Type B pancreatic cell (in vitro differentiated cells): ENCODE results near the gene PRKAG1. TPM values are rescaled to one million over a fixed set of nuclear protein-coding genes. Genes with fewer than 3 reads are reported as not detected.

ENCODE experiments used
- DNase-seq: peaks from one replicate; pipeline ENCODE4 v3.0.0; 2021; ENCODE audit warnings: mixed read lengths; ENCODE audit not compliant: unreplicated experiment; ENCODE audit errors: extremely low spot score
- H3K27ac Mint-ChIP-seq: 2 replicates; pipeline ENCODE4 v1.8.0; 2021; ENCODE audit warnings: mild to moderate bottlenecking, mixed read lengths
- H3K27me3 Mint-ChIP-seq: 2 replicates; pipeline ENCODE4 v1.8.0; 2021; ENCODE audit warnings: mixed read lengths
- H3K36me3 Mint-ChIP-seq: 2 replicates; pipeline ENCODE4 v1.8.0; 2021; ENCODE audit warnings: mixed read lengths
- H3K4me1 Mint-ChIP-seq: one replicate; pipeline ENCODE4 v1.8.0; 2021; ENCODE audit warnings: mixed read lengths; ENCODE audit not compliant: unreplicated experiment
- H3K4me3 Mint-ChIP-seq: 2 replicates; pipeline ENCODE4 v1.8.0; 2021; ENCODE audit warnings: mild to moderate bottlenecking, mixed read lengths
- H3K9me3 Mint-ChIP-seq: 2 replicates; pipeline ENCODE4 v1.8.0; 2021; ENCODE audit warnings: mixed read lengths
- total RNA-seq: library from RNA; stranded (reverse); gene quantifications from 2 replicates; pipeline ENCODE4 v1.2.1, GENCODE V29; 2021; ENCODE audit warnings: low replicate concordance
- TF ChIP-seq, protein P1 (sequence below): fragments of 200-600 bp; sonication (generic); conservative IDR thresholded peaks from 2 replicates; pipeline ENCODE4 v1.5.0; 2021; ENCODE audit warnings: antibody characterized with exemption, mild to moderate bottlenecking

Gene PRKAG1
- total RNA-seq, 1 donor from 2014 or later: 58.7 TPM

DNA sequence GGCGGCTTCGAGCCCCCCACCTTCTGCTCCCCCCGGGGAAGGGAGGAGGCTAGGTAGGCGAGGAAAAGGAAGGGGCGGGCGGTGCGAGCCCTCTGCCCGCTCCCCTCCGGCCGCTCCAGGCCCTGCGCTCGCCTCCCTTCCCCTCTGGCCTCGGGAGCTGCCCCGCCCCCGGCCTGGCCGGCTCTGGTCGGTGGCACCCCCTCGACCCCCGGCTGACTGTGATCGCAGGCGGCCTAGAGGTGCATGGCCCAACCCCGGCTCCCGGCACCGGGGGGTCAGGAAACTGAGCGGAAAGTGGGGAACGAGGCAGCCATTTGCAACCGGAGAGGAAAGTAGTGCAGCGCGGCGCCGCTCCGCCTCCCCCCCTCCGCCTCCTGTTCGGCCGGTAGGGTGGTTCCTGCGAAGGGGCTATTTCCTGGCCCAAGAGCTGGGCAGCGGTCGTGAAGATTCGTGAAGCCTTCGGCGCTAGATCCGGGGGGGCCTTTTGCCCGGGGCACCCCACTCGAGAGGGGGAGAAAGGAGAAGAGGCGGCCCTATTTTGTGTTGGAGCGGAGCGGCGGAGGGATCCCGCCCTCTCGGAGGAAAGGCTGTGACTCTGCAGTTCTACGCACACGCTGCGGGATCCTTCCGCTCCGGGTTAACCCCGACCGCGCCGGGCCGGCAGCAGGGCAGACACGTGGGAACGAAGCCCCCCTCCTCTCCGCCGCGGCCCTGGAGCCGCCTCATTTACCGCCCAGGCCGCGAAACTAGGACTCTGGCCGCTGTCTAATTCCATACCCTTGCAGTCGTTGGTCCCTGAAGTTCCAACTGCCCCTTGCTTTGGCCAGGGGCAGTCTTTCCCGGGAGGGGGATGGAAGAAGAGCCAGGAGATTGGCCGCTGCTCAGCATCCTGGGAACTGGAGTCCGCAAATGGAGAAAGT lies 41.9 kb upstream of the PRKAG1 start, which contains the start of gene KMT2D:
KMT2D (minus strand) TSS at position 558 of the 920 bp plus-strand sequence. CDS start 5,470 bp downstream, outside the sequence.
- H3K9me3 Mint-ChIP-seq: no peaks in the 10 kb centered on the region
- peak; percentile 94 for DNase-seq
- TF ChIP-seq, protein P1, sequence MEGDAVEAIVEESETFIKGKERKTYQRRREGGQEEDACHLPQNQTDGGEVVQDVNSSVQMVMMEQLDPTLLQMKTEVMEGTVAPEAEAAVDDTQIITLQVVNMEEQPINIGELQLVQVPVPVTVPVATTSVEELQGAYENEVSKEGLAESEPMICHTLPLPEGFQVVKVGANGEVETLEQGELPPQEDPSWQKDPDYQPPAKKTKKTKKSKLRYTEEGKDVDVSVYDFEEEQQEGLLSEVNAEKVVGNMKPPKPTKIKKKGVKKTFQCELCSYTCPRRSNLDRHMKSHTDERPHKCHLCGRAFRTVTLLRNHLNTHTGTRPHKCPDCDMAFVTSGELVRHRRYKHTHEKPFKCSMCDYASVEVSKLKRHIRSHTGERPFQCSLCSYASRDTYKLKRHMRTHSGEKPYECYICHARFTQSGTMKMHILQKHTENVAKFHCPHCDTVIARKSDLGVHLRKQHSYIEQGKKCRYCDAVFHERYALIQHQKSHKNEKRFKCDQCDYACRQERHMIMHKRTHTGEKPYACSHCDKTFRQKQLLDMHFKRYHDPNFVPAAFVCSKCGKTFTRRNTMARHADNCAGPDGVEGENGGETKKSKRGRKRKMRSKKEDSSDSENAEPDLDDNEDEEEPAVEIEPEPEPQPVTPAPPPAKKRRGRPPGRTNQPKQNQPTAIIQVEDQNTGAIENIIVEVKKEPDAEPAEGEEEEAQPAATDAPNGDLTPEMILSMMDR: peak; percentile 74
- peaks cover 8% of the 10 kb centered on the region for H3K36me3 Mint-ChIP-seq
- no peaks in the 10 kb centered on the region for H3K27me3 Mint-ChIP-seq
- H3K27ac Mint-ChIP-seq: peak within 1 kb of the TSS; percentile 96
- H3K4me3 Mint-ChIP-seq: peak within 1 kb of the TSS; percentile 96
- peaks cover 39% of the 10 kb centered on the region for H3K4me1 Mint-ChIP-seq

DNA sequence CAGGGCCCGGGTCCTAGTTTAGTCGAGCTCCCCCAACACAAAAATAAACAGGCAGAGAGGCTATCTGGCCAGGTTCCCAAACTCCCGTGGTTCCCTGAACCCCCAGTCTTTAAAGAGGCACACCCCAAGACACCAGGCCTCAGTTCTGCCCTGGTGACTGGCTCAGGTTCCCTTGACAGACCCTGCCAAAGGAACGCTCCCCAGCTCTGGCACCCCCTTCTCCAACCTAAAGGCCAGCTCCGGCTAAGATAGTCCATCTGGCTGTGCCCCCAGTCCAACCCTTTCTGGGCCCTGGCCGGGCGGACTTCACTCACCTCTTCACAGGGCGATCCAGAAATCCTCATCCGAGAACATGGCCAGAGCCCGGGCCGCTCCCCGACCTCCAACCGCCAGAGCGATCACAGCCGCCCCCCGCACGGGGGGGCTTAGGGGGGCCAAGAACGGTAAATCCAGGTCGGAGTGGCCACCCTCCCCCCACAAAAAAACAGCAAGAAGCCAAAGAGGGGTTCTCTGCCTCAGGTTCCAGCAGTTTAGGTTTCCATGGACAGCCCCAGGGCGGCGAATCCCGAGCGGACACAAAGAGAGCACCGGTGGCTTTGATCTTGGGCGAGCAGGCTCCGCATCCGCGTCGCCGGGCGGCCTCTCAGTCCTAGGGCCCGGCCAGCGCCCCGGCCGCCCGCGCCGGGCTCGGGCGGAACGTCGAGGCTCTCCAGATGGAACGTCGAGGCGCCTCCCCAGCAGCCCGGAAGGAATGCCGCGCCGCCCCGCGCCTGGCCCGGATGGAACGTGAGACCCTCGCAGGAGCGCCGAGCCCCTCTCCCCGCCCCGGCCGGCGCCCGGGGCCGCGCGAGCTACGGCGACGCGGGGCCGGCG lies 41.0 kb upstream of the PRKAG1 start:
- Mint-ChIP-seq H3K36me3 (peaks cover 16% of the 10 kb centered on the region), H3K4me1 (peaks cover 48% of the 10 kb centered on the region), H3K27me3 (no peaks in the 10 kb centered on the region), H3K9me3 (no peaks in the 10 kb centered on the region), H3K27ac (peak overlapping the region; percentile 92), H3K4me3 (peak overlapping the region; percentile 94)
- TF ChIP-seq, protein P1: no peak
- no peak for DNase-seq

DNA sequence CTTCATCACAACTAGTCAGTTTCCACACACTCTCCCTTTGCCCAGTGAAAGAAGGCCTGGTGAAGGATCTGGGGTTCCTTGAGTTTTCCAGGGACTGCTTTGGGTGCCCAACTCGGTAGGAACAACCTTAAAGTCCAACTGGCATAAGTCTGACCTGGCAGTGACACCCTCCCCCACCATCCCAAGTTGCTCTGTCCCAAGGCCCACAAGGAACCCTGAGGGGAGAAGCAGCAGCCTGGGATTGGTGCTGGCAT lies 40.4 kb upstream of the PRKAG1 start:
- DNase-seq: no peak
- peak overlapping the region; percentile 94 for H3K4me3 Mint-ChIP-seq
- no peaks in the 10 kb centered on the region for H3K9me3 Mint-ChIP-seq
- peaks cover 16% of the 10 kb centered on the region for H3K36me3 Mint-ChIP-seq
- TF ChIP-seq, protein P1: no peak
- peaks cover 45% of the 10 kb centered on the region for H3K4me1 Mint-ChIP-seq
- no peaks in the 10 kb centered on the region for H3K27me3 Mint-ChIP-seq
- peak overlapping the region; percentile 92 for H3K27ac Mint-ChIP-seq

DNA sequence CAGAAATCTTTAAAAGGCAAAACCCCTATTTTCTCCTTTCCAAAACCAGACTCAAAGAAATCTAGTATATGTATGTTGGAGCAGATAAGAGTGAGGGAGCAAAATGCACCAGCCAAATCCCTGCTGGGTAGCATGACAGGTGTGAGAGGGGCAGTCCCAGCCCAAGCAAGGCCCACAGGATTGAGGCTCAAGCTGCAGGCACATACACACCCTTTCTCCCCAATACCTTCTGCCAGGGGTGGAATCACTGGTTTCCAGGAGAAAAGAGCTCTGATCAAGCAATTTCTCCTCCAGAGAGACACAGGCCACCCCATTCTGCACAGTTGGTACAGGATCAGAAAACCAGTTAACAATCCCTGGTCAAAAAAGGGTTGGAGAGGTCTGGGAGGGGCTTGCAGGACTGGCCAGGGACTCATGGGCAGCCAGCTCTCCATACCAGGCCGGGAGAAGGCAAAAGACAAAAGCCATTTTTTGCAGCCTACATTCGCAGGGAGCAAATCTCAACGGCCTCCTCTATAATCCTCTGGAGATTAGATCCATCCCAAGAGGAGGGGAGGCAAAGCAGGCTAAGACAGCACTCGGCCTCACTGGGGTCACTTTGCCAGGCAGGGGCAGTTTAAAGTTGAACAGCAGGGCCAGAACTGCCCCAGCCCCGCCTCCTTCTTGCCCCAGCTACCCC lies 39.9 kb upstream of the PRKAG1 start:
- no peak for DNase-seq
- Mint-ChIP-seq H3K4me3 (peak overlapping the region; percentile 94), H3K9me3 (no peaks in the 10 kb centered on the region), H3K4me1 (peaks cover 42% of the 10 kb centered on the region), H3K36me3 (peaks cover 16% of the 10 kb centered on the region), H3K27me3 (no peaks in the 10 kb centered on the region), H3K27ac (peak overlapping the region; percentile 92)
- TF ChIP-seq, protein P1: no peak

DNA sequence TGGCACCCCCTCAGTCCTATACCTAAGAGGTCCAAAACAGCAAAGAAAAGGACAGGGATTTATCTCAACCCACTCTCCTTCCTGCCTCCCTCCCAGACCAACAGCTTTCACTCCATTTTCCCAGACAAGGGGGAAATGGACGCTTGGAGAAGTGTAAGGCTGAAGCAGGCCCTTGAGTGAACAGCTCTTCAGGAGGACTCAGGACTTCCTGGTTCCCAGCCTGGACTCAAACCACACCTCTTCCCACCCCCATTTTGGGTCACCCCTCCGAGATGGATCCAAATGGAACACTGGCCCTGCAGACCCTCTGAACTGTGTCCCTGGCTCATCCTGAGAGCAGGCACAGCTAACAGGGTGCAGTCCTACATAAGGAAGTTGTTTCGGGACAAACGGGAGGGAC lies 39.3 kb upstream of the PRKAG1 start:
- no peaks in the 10 kb centered on the region for H3K27me3 Mint-ChIP-seq
- no peaks in the 10 kb centered on the region for H3K9me3 Mint-ChIP-seq
- peaks cover 16% of the 10 kb centered on the region for H3K36me3 Mint-ChIP-seq
- TF ChIP-seq, protein P1: no peak
- peak overlapping the region; percentile 94 for H3K4me3 Mint-ChIP-seq
- H3K4me1 Mint-ChIP-seq: peaks cover 42% of the 10 kb centered on the region
- peak overlapping the region; percentile 92 for H3K27ac Mint-ChIP-seq
- DNase-seq: no peak
